ENCODE results near the gene CABCOCO1.
"Not testable (repeated sequence)": the region's sequence is repeated elsewhere in the genome, so short reads cannot be mapped to it uniquely, and the experiment has no call there.

- not testable (repeated sequence) for TF ChIP-seq MAX (IDR thresholded peaks at IDR 0.05; ENCODE audit: low read depth); ZBTB33 (IDR thresholded peaks at IDR 0.05; ENCODE audit: borderline replicate concordance, low read depth); SIN3A (IDR thresholded peaks at IDR 0.05; ENCODE audit: borderline replicate concordance, low read depth, low read length); NRF1 (IDR thresholded peaks at IDR 0.05; ENCODE audit: low read depth, low read length); MEF2A (IDR thresholded peaks at IDR 0.05; ENCODE audit: borderline replicate concordance, low read depth); CTCF (IDR thresholded peaks at IDR 0.05); EP300 (IDR thresholded peaks at IDR 0.05; ENCODE audit: borderline replicate concordance in 1 of 2, low read depth in 1 of 2, low read length in 1 of 2); RFX5 (IDR thresholded peaks at IDR 0.05; ENCODE audit: low read length); FOXM1 (IDR thresholded peaks at IDR 0.05; ENCODE audit: low read depth)
These were observed 56.7 kb downstream of the CABCOCO1 start for GRCh38 chr10:61719475-61719874.
